Suprapubic skin (tissue), 4 donors: ENCODE results near the gene CADPS. TPM values are rescaled to one million over a fixed set of nuclear protein-coding genes. Genes with fewer than 3 reads are reported as not detected.

Experiments
- DNase-seq, 2 donors: peaks; one replicate each; pipeline ENCODE4 v3.0.0-alpha.2; 2019; ENCODE audit warnings: low spot score in 2 of 2
- H3K27ac ChIP-seq: fragments of 200-600 bp; sonication (generic); one replicate; pipeline ENCODE4 v1.5.1; 2019
- H3K27me3 ChIP-seq: fragments of 200-600 bp; sonication (generic); one replicate; pipeline ENCODE4 v1.5.1; 2019
- H3K36me3 ChIP-seq: fragments of 200-600 bp; sonication (generic); one replicate; pipeline ENCODE4 v1.5.1; 2019
- H3K4me1 ChIP-seq: fragments of 200-600 bp; sonication (generic); one replicate; pipeline ENCODE4 v1.5.1; 2019
- H3K4me3 ChIP-seq: fragments of 200-600 bp; sonication (generic); one replicate; pipeline ENCODE4 v1.5.1; 2019; ENCODE audit warnings: mild to moderate bottlenecking
- H3K9me3 ChIP-seq: fragments of 200-600 bp; sonication (generic); one replicate; pipeline ENCODE4 v1.5.1; 2019
- EP300 ChIP-seq: sonication (generic); formaldehyde crosslinking; IDR thresholded peaks from one replicate; pipeline ENCODE4 v1.6.1; 2017; ENCODE audit warnings: antibody characterized with exemption
- POLR2A ChIP-seq, 2 donors: fragments of 450-650 bp; IDR thresholded peaks; one replicate each; pipeline ENCODE4 v1.6.1; 2017; ENCODE audit warnings: antibody characterized with exemption in 2 of 2, mild to moderate bottlenecking in 2 of 2, moderate library complexity in 2 of 2
- POLR2AphosphoS5 ChIP-seq, 3 donors: sonication (generic); formaldehyde crosslinking; IDR thresholded peaks; one replicate each; pipeline ENCODE4 v1.6.1; 2017; ENCODE audit warnings: antibody characterized with exemption in 3 of 3
- WGBS: methylation state at CpG from one replicate; pipeline ENCODE4 v1.1.5; 2018; 5-methylcytosine and 5-hydroxymethylcytosine counted together
- total RNA-seq, 4 donors: library from RNA; depleted of rRNA; stranded (reverse); fragments of >200 nt; gene quantifications; one replicate each; pipeline ENCODE4 v1.1.0, GENCODE V29; 2016
- TF ChIP-seq, protein P1 (sequence below), 2 donors: fragments of 200-600 bp in 1 of 2; fragments of 450-650 bp in 1 of 2; sonication (generic) in 1 of 2; IDR thresholded peaks; one replicate each; pipeline ENCODE4 v1.5.1; 2016 to 2019; ENCODE audit warnings: antibody characterized with exemption in 2 of 2, mild to moderate bottlenecking in 1 of 2, moderate library complexity in 1 of 2

Gene CADPS
- total RNA-seq, 4 donors from 2014 or later: 0.57 to 3.8 (median 3.0) TPM

DNA sequence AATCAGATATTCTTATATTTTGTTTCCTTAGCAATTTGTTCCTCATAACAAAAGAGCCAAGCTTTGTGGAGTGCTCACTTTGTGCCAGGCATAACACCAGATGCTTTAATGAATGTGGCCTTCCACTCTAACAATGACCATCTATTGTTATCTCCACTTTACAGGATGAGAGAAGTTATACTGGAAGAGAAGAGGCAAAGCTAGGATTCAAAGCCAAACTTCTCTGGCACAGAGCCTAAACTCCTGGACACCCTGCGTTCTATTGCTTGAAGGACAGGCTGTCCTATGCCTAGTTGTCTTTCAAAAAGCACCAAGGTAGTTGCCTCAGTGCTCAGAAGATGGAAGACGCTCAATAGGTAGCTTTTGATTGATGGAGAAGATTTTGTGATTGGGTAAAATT, 378.7 kb downstream of the CADPS start:
- Histone ChIP-seq H3K27ac (no peak overlapping the region), H3K9me3 (no peaks in the 10 kb centered on the region), H3K27me3 (no peaks in the 10 kb centered on the region), H3K36me3 (no peaks in the 10 kb centered on the region), H3K4me3 (no peak overlapping the region), H3K4me1 (no peaks in the 10 kb centered on the region)
- no peak for DNase-seq
- WGBS: 65% methylated on average over 2 of the region's 2 CpGs
- TF ChIP-seq POLR2A (IDR thresholded peaks at IDR 0.05) (no peak), POLR2AphosphoS5 (IDR thresholded peaks at IDR 0.05) (no peak), EP300 (no peak)
- TF ChIP-seq, protein P1, sequence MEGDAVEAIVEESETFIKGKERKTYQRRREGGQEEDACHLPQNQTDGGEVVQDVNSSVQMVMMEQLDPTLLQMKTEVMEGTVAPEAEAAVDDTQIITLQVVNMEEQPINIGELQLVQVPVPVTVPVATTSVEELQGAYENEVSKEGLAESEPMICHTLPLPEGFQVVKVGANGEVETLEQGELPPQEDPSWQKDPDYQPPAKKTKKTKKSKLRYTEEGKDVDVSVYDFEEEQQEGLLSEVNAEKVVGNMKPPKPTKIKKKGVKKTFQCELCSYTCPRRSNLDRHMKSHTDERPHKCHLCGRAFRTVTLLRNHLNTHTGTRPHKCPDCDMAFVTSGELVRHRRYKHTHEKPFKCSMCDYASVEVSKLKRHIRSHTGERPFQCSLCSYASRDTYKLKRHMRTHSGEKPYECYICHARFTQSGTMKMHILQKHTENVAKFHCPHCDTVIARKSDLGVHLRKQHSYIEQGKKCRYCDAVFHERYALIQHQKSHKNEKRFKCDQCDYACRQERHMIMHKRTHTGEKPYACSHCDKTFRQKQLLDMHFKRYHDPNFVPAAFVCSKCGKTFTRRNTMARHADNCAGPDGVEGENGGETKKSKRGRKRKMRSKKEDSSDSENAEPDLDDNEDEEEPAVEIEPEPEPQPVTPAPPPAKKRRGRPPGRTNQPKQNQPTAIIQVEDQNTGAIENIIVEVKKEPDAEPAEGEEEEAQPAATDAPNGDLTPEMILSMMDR (IDR thresholded peaks at IDR 0.05): no peak

DNA sequence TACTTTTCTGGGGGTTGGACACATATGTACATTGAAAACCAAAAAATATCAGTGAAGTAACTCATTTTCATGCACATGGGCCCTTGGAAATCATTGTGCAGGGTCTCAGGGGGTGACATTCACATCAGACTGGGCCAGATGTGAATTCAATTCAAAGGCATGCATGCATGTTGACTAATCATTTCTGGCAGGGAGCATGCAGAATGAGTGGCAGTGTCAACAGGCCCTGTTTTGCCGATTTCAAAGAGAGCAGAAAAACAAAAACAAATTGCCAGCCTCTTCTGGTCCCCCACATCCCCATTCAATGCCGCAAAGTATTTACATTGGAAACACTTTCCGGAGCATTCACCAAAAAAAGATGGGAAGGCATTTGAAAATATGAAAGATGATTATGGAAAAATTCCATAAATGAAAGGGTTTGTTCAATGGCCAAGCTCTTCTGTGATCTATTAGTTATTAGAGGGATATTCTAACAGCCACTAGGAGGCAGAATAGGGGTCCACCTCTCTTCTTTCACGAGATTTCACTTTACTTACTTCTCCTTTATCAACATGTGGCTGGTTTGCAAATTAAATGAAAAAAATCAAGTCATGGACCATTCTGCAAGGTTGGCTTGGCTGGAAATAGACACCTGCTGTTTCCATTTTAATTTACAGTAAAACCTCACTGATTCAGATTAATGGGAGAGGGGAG, 382.0 kb downstream of the CADPS start:
- Histone ChIP-seq H3K9me3 (no peaks in the 10 kb centered on the region), H3K27ac (no peak overlapping the region), H3K4me3 (no peak overlapping the region), H3K27me3 (no peaks in the 10 kb centered on the region), H3K4me1 (no peaks in the 10 kb centered on the region), H3K36me3 (no peaks in the 10 kb centered on the region)
- WGBS: 57% methylated on average over 4 of the region's 4 CpGs
- TF ChIP-seq EP300 (no peak), POLR2A (IDR thresholded peaks at IDR 0.05) (no peak), POLR2AphosphoS5 (IDR thresholded peaks at IDR 0.05) (no peak)
- TF ChIP-seq, protein P1 (IDR thresholded peaks at IDR 0.05): no peak
- no peak for DNase-seq

DNA sequence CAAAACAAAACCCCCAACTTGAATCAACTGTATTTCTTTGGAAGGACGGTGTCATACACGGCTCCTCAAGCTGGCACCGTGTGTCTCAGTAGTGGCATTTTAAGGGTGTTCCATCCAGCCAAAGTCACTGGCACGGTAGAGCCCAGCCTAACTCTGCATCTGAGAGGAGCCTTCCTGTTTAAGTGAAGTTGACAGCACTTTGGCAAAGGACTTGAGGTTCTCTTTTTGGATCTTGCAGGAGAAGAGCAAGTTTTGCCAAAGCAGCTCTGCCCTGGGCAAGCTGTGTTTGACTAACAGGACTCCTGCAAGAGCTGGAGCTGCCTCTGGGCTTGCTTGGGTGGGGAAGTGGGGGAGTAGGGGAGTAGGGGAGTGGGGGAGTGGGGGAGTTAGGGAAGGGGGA, 392.3 kb downstream of the CADPS start:
- no peaks in the 10 kb centered on the region for H3K27me3 ChIP-seq
- WGBS: 28% methylated on average over 4 of the region's 4 CpGs
- H3K4me3 ChIP-seq: no peak overlapping the region
- no peaks in the 10 kb centered on the region for H3K4me1 ChIP-seq
- TF ChIP-seq POLR2A (IDR thresholded peaks at IDR 0.05) (no peak), EP300 (no peak), POLR2AphosphoS5 (IDR thresholded peaks at IDR 0.05) (no peak)
- TF ChIP-seq, protein P1 (IDR thresholded peaks at IDR 0.05): no peak
- no peaks in the 10 kb centered on the region for H3K36me3 ChIP-seq
- H3K9me3 ChIP-seq: no peaks in the 10 kb centered on the region
- H3K27ac ChIP-seq: no peak overlapping the region
- no peak for DNase-seq

DNA sequence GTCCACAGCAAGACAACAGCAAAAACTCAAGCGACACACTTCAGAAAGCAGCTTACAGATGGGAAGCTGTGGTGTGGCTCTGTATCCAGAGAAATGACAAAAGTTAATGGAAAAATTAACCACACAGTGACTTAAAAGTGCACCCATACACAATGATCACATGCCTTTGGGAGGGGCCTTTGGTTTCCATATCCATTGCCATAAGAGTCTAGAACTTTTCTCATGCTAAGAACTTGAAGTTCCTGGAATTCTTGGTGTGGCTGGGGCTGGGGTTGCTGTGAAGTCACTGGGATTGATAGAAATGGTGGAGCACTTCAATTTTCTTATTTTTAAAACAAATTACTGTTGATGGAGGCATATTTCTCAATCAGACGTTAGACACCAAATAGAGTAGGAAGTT, 393.3 kb downstream of the CADPS start:
- no peak for TF ChIP-seq POLR2A (IDR thresholded peaks at IDR 0.05)
- no peak for TF ChIP-seq EP300
- no peak for TF ChIP-seq POLR2AphosphoS5 (IDR thresholded peaks at IDR 0.05)
- TF ChIP-seq, protein P1 (IDR thresholded peaks at IDR 0.05): no peak
- Histone ChIP-seq H3K4me3 (no peak overlapping the region), H3K27ac (no peak overlapping the region), H3K9me3 (no peaks in the 10 kb centered on the region), H3K36me3 (no peaks in the 10 kb centered on the region), H3K4me1 (no peaks in the 10 kb centered on the region), H3K27me3 (no peaks in the 10 kb centered on the region)
- 88% methylated on average over 2 of the region's 2 CpGs for WGBS
- DNase-seq: no peak

DNA sequence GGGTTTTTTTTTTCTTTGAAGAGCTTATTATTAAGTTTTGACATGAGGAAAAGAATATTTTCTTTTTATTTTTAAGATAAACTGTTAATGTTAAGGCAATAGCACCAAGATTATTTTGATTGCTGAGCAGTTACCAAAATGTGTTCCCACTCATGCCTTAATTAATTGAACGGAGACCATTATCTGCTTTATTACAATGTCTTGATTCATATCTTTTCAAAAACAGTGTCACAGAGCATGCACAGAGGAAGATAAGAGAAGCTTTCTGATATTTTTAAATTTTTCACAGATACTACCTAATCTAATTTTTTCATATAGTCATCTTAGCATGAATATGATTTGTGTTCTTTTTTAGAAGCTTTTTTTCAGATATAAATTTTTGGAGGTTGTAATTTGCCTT, 395.2 kb downstream of the CADPS start:
- no peaks in the 10 kb centered on the region for H3K9me3 ChIP-seq
- no peak overlapping the region for H3K27ac ChIP-seq
- no peak overlapping the region for H3K4me3 ChIP-seq
- no peaks in the 10 kb centered on the region for H3K27me3 ChIP-seq
- TF ChIP-seq POLR2A (IDR thresholded peaks at IDR 0.05) (no peak), EP300 (no peak)
- TF ChIP-seq, protein P1 (IDR thresholded peaks at IDR 0.05): no peak
- no peaks in the 10 kb centered on the region for H3K4me1 ChIP-seq
- 67% methylated on average over 1 of the region's 1 CpG for WGBS
- no peaks in the 10 kb centered on the region for H3K36me3 ChIP-seq
- no peak for DNase-seq
